Thymus (tissue), 11 donors: ENCODE measurements around the gene IL4R. TPM values are rescaled to one million over a fixed set of nuclear protein-coding genes. Genes with fewer than 3 reads are reported as not detected.
A peak's percentile ranks its signal among the peaks of the same experiment; 100 is the strongest.

ENCODE experiments used
- DNase-seq, 9 donors: peaks; one replicate each; pipeline ENCODE4 v3.0.0-alpha.2; 2013; ENCODE audit warnings: low spot score in 9 of 9, low read depth in 6 of 9, missing footprints in 1 of 9
- H3K27ac ChIP-seq, 2 donors: one replicate each; pipeline ENCODE4 v1.5.1; 2013; ENCODE audit warnings: control low read depth in 1 of 2, low read depth in 1 of 2, low read length in 1 of 2, mild to moderate bottlenecking in 1 of 2, moderate library complexity in 1 of 2
- H3K27me3 ChIP-seq, 2 donors: one replicate each; pipeline ENCODE4 v1.5.1; 2013; ENCODE audit warnings: low read length in 1 of 2; ENCODE audit not compliant: control insufficient read depth in 2 of 2, insufficient read depth in 1 of 2
- H3K36me3 ChIP-seq, 2 donors: one replicate each; pipeline ENCODE4 v1.5.1; 2013; ENCODE audit warnings: low read length in 1 of 2, mild to moderate bottlenecking in 1 of 2, moderate library complexity in 1 of 2; ENCODE audit not compliant: control insufficient read depth in 2 of 2, insufficient read depth in 2 of 2
- H3K4me1 ChIP-seq, 2 donors: one replicate each; pipeline ENCODE4 v1.5.1; 2013; ENCODE audit warnings: low read length in 2 of 2; ENCODE audit not compliant: control insufficient read depth in 2 of 2, insufficient read depth in 2 of 2
- H3K4me3 ChIP-seq, 2 donors: one replicate each; pipeline ENCODE4 v1.5.1; 2013; ENCODE audit warnings: low read length in 2 of 2, control low read depth in 1 of 2, mild to moderate bottlenecking in 1 of 2
- H3K9me3 ChIP-seq, 2 donors: one replicate each; pipeline ENCODE4 v1.5.1; 2013; ENCODE audit warnings: low read length in 1 of 2, mild to moderate bottlenecking in 1 of 2; ENCODE audit not compliant: control insufficient read depth in 2 of 2, insufficient read depth in 1 of 2
- WGBS: extraction: QIAGEN DNeasy Blood & Tissue Kit; methylation state at CpG from one replicate; pipeline ENCODE4 v1.1.7; 2013; 5-methylcytosine and 5-hydroxymethylcytosine counted together
- polyA plus RNA-seq: library from polyadenylated mRNA; stranded (reverse); fragments of 200-250 nt; gene quantifications from one replicate; pipeline ENCODE4 v1.2.3, GENCODE V29; 2013
- total RNA-seq: library from RNA; stranded (reverse); fragments of 120-200 nt; gene quantifications from one replicate; pipeline ENCODE4 v1.2.4, GENCODE V29; 2013
- donor health status: healthy.

Gene IL4R
- total and polyA plus RNA-seq, 2 donors = 14.8 to 36.8 TPM

GRCh38 chr16:27330542-27330941 is 16.8 kb downstream of the IL4R start:
- peaks cover 5 to 13% of the 10 kb centered on the region in 2 donors for H3K4me1 ChIP-seq
- no peaks in the 10 kb centered on the region for H3K36me3 ChIP-seq
- H3K4me3 ChIP-seq = no peak overlapping the region
- 95% methylated on average over 5 of the region's 5 CpGs for WGBS
- DNase-seq = no peak
- H3K9me3 ChIP-seq = no peaks in the 10 kb centered on the region
- H3K27ac ChIP-seq = peak overlapping the region in 1 of 2 donors; percentile 31
- H3K27me3 ChIP-seq = no peaks in the 10 kb centered on the region

- no peak overlapping the region for H3K27ac ChIP-seq
- no peak for DNase-seq
- H3K4me1 ChIP-seq = peaks cover 0 to 5% of the 10 kb centered on the region in 2 donors
- no peaks in the 10 kb centered on the region for H3K9me3 ChIP-seq
- no peak overlapping the region for H3K4me3 ChIP-seq
- H3K36me3 ChIP-seq = no peaks in the 10 kb centered on the region
- 89% methylated on average over 6 of the region's 6 CpGs for WGBS
- H3K27me3 ChIP-seq = no peaks in the 10 kb centered on the region
Observed at GRCh38 chr16:27332105-27332504, 18.3 kb downstream of the IL4R start.

GRCh38 chr16:27333104-27333503 is 19.3 kb downstream of the IL4R start:
- H3K36me3 ChIP-seq = no peaks in the 10 kb centered on the region
- H3K9me3 ChIP-seq = no peaks in the 10 kb centered on the region
- DNase-seq = no peak
- no peaks in the 10 kb centered on the region for H3K4me1 ChIP-seq
- no peaks in the 10 kb centered on the region for H3K27me3 ChIP-seq
- H3K27ac ChIP-seq = no peak overlapping the region
- no peak overlapping the region for H3K4me3 ChIP-seq
- WGBS = 95% methylated on average over 6 of the region's 6 CpGs

GRCh38 chr16:27333549-27333948 is 19.8 kb downstream of the IL4R start:
- H3K27ac ChIP-seq = no peak overlapping the region
- H3K36me3 ChIP-seq = no peaks in the 10 kb centered on the region
- no peaks in the 10 kb centered on the region for H3K27me3 ChIP-seq
- 97% methylated on average over 3 of the region's 3 CpGs for WGBS
- no peak overlapping the region for H3K4me3 ChIP-seq
- no peak for DNase-seq
- H3K4me1 ChIP-seq = no peaks in the 10 kb centered on the region
- no peaks in the 10 kb centered on the region for H3K9me3 ChIP-seq

GRCh38 chr16:27334192-27334764 is 20.5 kb downstream of the IL4R start:
- no peaks in the 10 kb centered on the region for H3K36me3 ChIP-seq
- no peaks in the 10 kb centered on the region for H3K27me3 ChIP-seq
- no peak overlapping the region for H3K27ac ChIP-seq
- H3K4me3 ChIP-seq = no peak overlapping the region
- H3K4me1 ChIP-seq = no peaks in the 10 kb centered on the region
- no peaks in the 10 kb centered on the region for H3K9me3 ChIP-seq
- no peak for DNase-seq
- 93% methylated on average over 10 of the region's 10 CpGs for WGBS

GRCh38 chr16:27334838-27335237 is 21.1 kb downstream of the IL4R start:
- Histone ChIP-seq H3K9me3 (no peaks in the 10 kb centered on the region), H3K27ac (no peak overlapping the region), H3K27me3 (no peaks in the 10 kb centered on the region), H3K4me3 (no peak overlapping the region), H3K36me3 (no peaks in the 10 kb centered on the region), H3K4me1 (no peaks in the 10 kb centered on the region)
- DNase-seq = no peak
- 93% methylated on average over 7 of the region's 7 CpGs for WGBS

GRCh38 chr16:27335349-27336053 is 21.7 kb downstream of the IL4R start:
- DNase-seq = no peak
- Histone ChIP-seq H3K36me3 (peaks cover 0 to under 1% of the 10 kb centered on the region in 2 donors), H3K4me1 (no peaks in the 10 kb centered on the region), H3K27me3 (no peaks in the 10 kb centered on the region), H3K9me3 (no peaks in the 10 kb centered on the region), H3K4me3 (no peak overlapping the region), H3K27ac (no peak overlapping the region)
- 98% methylated on average over 7 of the region's 7 CpGs for WGBS

- no peaks in the 10 kb centered on the region for H3K27me3 ChIP-seq
- 95% methylated on average over 6 of the region's 6 CpGs for WGBS
- no peak overlapping the region for H3K4me3 ChIP-seq
- H3K36me3 ChIP-seq = peaks cover 0 to 6% of the 10 kb centered on the region in 2 donors
- H3K4me1 ChIP-seq = no peaks in the 10 kb centered on the region
- H3K9me3 ChIP-seq = no peaks in the 10 kb centered on the region
- DNase-seq = no peak
- no peak overlapping the region for H3K27ac ChIP-seq
Observed at GRCh38 chr16:27337024-27337423, 23.2 kb downstream of the IL4R start.

GRCh38 chr16:27339180-27339579 is 25.4 kb downstream of the IL4R start:
- peaks cover 0 to 6% of the 10 kb centered on the region in 2 donors for H3K36me3 ChIP-seq
- 98% methylated on average over 4 of the region's 4 CpGs for WGBS
- no peaks in the 10 kb centered on the region for H3K4me1 ChIP-seq

More at GRCh38 chr16:27339180-27339579, 25.4 kb downstream of the IL4R start:
- Histone ChIP-seq H3K27ac (no peak overlapping the region), H3K9me3 (peaks cover 0 to 1% of the 10 kb centered on the region in 2 donors), H3K27me3 (no peaks in the 10 kb centered on the region), H3K4me3 (no peak overlapping the region)
- DNase-seq = no peak
